IMR-90 (cell line): ENCODE results near the gene RAI14.

Experiments used
- CHD1 ChIP-seq: IDR thresholded peaks from 2 replicates; pipeline ENCODE4 v1.6.1; 2012; ENCODE audit warnings: low read depth, low read length, improper control_type of control experiment
- POLR2A ChIP-seq: IDR thresholded peaks from 2 replicates; pipeline ENCODE4 v1.6.1; 2012; ENCODE audit warnings: mild to moderate bottlenecking, low read depth, low read length
- RAD21 ChIP-seq: IDR thresholded peaks from 2 replicates; pipeline ENCODE4 v1.6.1; 2012; ENCODE audit warnings: low read length, improper control_type of control experiment
- SMC3 ChIP-seq: fragments of 150-350 bp; IDR thresholded peaks from 2 replicates; pipeline ENCODE4 v1.6.1; 2016; ENCODE audit warnings: low read depth, mild to moderate bottlenecking, antibody characterized with exemption, low read length, moderate library complexity
- TF ChIP-seq, protein P1 (sequence below): conservative IDR thresholded peaks from 2 replicates; pipeline ENCODE4 v1.5.1; 2012; ENCODE audit warnings: mild to moderate bottlenecking, low read depth, low read length, improper control_type of control experiment

GRCh38 chr5:34653708-34654107 is 2.4 kb upstream of the RAI14 start:
- TF ChIP-seq, protein P1, sequence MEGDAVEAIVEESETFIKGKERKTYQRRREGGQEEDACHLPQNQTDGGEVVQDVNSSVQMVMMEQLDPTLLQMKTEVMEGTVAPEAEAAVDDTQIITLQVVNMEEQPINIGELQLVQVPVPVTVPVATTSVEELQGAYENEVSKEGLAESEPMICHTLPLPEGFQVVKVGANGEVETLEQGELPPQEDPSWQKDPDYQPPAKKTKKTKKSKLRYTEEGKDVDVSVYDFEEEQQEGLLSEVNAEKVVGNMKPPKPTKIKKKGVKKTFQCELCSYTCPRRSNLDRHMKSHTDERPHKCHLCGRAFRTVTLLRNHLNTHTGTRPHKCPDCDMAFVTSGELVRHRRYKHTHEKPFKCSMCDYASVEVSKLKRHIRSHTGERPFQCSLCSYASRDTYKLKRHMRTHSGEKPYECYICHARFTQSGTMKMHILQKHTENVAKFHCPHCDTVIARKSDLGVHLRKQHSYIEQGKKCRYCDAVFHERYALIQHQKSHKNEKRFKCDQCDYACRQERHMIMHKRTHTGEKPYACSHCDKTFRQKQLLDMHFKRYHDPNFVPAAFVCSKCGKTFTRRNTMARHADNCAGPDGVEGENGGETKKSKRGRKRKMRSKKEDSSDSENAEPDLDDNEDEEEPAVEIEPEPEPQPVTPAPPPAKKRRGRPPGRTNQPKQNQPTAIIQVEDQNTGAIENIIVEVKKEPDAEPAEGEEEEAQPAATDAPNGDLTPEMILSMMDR = no peak
- TF ChIP-seq SMC3 (no peak), CHD1 (no peak), RAD21 (no peak), POLR2A (no peak)
